GM12878 (cell line): ENCODE data around the gene ZBTB18. TPM values are rescaled to one million over a fixed set of nuclear protein-coding genes. Genes with fewer than 3 reads are reported as not detected.

Experiments used
- BMI1 ChIP-seq: fragments of 450-650 bp; IDR thresholded peaks from 2 replicates; pipeline ENCODE4 v1.6.1; 2016; ENCODE audit warnings: mild to moderate bottlenecking, moderate library complexity, borderline replicate concordance
- E2F8 ChIP-seq: fragments of 450-650 bp; IDR thresholded peaks from 2 replicates; pipeline ENCODE4 v1.6.1; 2018; ENCODE audit warnings: mild to moderate bottlenecking, low read depth, moderate library complexity; ENCODE audit not compliant: partially characterized antibody
- EP300 ChIP-seq, 2 experiments: fragments of 150-350 bp in 1 of 2; IDR thresholded peaks; 2 replicates each; pipeline ENCODE4 v1.6.1; 2011 to 2012; ENCODE audit warnings: low read depth in 2 of 2, low read length in 2 of 2, borderline replicate concordance in 1 of 2, improper control_type of control experiment in 1 of 2, inconsistent platforms in 1 of 2; ENCODE audit not compliant: control insufficient read depth in 1 of 2
- NFIC ChIP-seq: IDR thresholded peaks from 2 replicates; pipeline ENCODE4 v1.6.1; 2012; ENCODE audit warnings: low read depth, mild to moderate bottlenecking, inconsistent platforms, low read length, moderate library complexity
- SIN3A ChIP-seq: IDR thresholded peaks from 2 replicates; pipeline ENCODE4 v1.6.1; 2012; ENCODE audit warnings: low read depth, low read length, improper control_type of control experiment
- TCF7 ChIP-seq: IDR thresholded peaks from 2 replicates; pipeline ENCODE4 v1.6.1; 2014; ENCODE audit warnings: antibody characterized with exemption, borderline replicate concordance
- polyA plus RNA-seq, 11 experiments: library from polyadenylated mRNA; depleted of rRNA in 4 of 11; unstranded in 6 of 11; stranded (reverse) in 5 of 11; fragments of >200 nt; fragmentation: Nextera tagmentation in 4 of 11; fragmentation: Illumina TruSeq in 1 of 11; extraction: Ambion mirVana in 4 of 11; extraction: Trizol in 1 of 11; gene quantifications; 1 replicate in 1 of 11; 2 replicates in 10 of 11; pipeline versions ENCODE4 v1.2.1 to v1.2.3, GENCODE V29; 2011 to 2016; ENCODE audit warnings: inconsistent platforms in 2 of 11, missing spikeins in 2 of 11, low read depth in 1 of 11
- total RNA-seq, 4 experiments: library from RNA; depleted of rRNA in 3 of 4; stranded (reverse); fragments of >200 nt in 3 of 4; fragmentation: Illumina TruSeq in 1 of 4; extraction: Trizol in 1 of 4; gene quantifications; 2 replicates each; pipeline versions ENCODE4 v1.2.1 to v1.2.3, GENCODE V29; 2013 to 2021

The ZBTB18 gene
- total and polyA plus RNA-seq, 10 of the 15 experiments (the other 5 are each of a cell fraction or from before 2014, with no cell fraction given), result 0.27 to 8.6 (median 6.1) TPM

- TF ChIP-seq TCF7 (no peak), NFIC (no peak), E2F8 (no peak), BMI1 (peak; percentile 22; the same call in 1 of the 2 replicates), EP300 (IDR thresholded peaks at IDR 0.05; ENCODE audit: borderline replicate concordance in 1 of 2, control insufficient read depth in 1 of 2, low read depth in 2 of 2, low read length in 2 of 2) (peak in 1 of 2 experiments; percentile 51; a peak in 1 of 4 replicates), SIN3A (0 out of 2 replicates have a peak, but pooled peaks have one; percentile 43)
These were observed 1.7 kb upstream of the ZBTB18 start (continued) for GRCh38 chr1:244049162-244050013.
